HG03108 (cell line): Measurements from ENCODE around the gene FMN1.
"Not testable (repeated sequence)": the region's sequence is repeated elsewhere in the genome, so short reads cannot be mapped to it uniquely, and the experiment has no call there.

Experiments
- ATAC-seq: cut with Tn5 transposase; IDR thresholded peaks from one replicate; pipeline ENCODE4 v1.9.1; 2021; ENCODE audit warnings: moderate library complexity; ENCODE audit not compliant: unreplicated experiment

Gene FMN1

DNA sequence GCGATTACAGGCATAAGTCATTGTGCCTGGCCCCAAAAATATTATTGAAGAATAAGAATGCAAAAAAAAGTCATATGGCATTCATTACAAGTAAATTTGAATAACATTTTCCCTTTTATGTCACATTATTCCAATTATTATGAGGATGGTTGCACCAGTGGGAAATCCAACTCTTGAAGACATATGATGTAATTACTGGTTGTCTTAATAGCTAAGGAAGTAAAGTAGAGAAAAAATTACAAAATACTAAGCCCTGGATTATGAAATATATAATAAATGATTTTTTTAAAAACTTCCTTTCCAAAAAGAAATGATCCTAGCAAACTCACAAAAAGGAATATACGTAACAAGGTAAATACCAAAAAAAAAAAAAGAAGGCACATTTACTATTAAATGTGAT, 98.9 kb downstream of the FMN1 start:
- ATAC-seq = no peak

- no peak for ATAC-seq
Measured at GRCh38 chr15:33094336-33094735, 100.2 kb downstream of the FMN1 start.

DNA sequence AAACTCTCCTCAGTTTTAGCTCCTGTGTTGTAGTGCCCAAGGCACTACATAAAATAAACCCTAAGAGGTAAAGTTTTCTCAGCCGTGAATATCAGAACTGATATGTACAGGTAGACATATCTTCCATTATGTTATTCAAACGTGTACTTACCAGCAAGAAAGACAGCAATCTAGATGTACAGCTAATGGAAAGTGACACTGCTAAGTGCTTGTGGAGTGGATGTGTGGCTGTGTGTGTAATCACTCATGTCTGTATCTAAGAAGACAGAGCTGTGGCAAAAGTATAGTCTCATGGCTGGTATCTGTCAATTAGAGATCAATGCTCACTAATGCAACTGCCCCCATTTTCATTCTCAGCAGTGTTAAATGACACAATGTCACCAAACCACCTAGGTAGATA, 101.3 kb downstream of the FMN1 start:
- no peak for ATAC-seq

GRCh38 chr15:33091983-33092693, 102.4 kb downstream of the FMN1 start:
- no peak for ATAC-seq

- ATAC-seq = no peak
Measured at GRCh38 chr15:33089878-33090757, 104.4 kb downstream of the FMN1 start.

- no peak for ATAC-seq
Measured at GRCh38 chr15:33089165-33089877, 105.2 kb downstream of the FMN1 start.

GRCh38 chr15:33086500-33087121, 107.9 kb downstream of the FMN1 start:
- no peak for ATAC-seq

GRCh38 chr15:33084661-33085060, 109.9 kb downstream of the FMN1 start:
- no peak for ATAC-seq

DNA sequence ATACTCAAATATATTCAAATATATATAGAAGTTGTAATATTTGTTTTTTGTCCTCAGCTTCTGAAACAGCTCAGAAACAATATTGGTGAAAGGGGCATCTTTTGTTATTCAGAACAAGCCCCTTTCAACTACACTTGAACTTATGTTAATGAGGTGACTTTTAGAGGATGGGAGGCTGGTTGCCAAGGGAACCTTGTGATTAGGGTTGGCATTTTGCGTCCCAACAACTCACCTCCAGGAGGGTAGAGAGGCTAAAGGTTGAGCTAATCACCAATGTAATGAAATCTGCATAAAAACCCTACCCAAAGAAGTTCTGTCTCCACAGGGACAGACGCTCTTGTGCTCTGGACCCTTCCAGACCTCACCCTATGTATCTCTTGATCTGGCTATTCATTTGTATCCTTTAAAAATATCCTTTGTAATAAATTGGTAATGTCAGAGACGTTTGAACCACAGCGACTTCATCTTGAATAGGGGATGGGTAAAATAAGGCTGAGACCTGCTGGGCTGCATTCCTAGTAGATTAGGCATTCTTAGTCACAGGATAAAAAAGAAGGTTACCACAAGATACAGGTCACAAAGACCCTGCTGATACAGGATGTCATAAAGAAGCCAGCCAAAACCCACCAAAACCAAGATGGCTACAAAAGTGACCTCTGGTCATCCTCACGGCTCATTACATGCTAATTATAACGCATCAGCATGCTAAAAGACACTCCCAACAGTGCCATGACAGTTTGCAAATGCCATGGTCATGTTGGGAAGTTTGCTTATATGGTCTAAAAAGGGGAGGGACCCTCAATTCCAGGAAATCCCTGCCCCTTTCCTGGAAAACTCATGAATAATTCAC, 111.1 kb downstream of the FMN1 start:
- no peak for ATAC-seq

- no peak for ATAC-seq
Measured at GRCh38 chr15:33080006-33080405, 114.5 kb downstream of the FMN1 start.

DNA sequence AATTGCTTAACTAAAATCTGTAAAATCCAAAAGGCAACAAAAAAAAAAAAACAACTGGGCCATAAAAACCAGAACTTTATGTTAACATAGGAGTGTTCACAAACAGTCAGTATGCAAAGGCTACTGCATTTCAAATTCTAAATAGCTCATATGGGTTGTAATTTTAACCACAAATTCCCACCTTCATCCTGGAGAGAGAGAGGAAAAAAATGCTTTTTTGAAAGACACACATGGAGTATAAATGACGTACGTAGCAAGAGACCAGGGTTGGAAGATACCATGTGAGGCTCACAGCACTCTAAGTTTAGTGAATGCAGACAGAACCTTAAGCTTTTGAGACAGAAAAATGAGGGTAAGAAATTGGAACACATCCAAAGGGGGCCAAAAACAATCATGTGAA, 115.9 kb downstream of the FMN1 start:
- ATAC-seq = no peak

DNA sequence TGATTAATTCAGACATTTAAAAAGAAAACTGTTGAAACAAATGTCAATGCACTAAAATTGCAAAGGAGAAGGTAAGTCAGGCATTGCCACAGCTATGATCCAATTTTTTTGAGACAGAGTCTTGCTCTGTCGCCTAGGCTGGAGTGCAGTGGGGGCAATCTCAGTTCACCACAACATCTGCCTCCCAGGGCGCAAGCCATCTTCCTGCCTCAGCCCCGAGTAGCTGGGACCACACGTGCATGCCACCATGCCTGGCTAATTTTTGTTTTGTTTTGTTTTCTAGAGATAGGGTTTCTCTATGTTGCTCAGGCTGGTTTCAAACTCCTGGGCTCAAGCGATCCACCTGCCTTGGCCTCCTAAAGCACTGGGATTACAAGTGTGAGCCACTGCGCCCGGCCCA, 117.6 kb downstream of the FMN1 start:
- ATAC-seq = no peak

DNA sequence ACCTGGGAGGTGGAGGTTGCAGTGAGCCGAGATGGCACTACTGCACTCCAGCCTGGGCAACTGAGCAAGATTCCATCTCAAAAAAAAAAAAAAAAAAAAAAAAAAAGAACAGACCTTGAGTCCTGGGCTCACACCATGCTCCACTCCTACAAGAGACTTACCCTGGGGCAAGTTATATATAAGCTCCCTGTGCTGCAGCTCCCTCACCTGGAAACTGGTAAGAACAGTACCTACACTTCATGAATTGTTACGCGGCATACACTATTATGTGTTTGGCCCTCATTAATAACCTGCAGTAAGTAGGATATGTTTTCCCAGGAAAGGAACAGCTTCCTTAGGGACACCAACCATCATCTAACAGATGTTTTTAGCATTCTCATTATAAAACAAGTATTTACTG, 119.6 kb downstream of the FMN1 start:
- ATAC-seq = no peak

- no peak for ATAC-seq
Measured at GRCh38 chr15:33074212-33074611, 120.3 kb downstream of the FMN1 start.

DNA sequence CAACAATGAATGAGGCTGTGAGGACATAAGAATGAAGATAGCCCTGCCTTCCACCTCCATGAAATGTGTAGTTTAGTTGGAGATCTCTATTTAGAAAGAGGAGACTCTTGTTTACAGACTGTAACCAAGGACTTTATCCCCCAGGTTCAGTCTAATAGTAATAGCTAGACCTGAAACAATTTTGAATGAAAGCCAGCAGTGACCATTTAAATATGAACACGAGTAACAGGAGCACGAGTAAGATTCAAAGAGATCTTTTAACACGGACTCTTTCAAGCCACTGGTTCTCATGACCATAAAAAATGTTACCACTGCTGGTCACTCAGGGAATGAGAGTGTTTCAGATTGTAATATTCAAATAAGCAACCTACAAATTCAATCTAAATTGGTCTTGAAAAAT, 123.1 kb downstream of the FMN1 start:
- no peak for ATAC-seq

DNA sequence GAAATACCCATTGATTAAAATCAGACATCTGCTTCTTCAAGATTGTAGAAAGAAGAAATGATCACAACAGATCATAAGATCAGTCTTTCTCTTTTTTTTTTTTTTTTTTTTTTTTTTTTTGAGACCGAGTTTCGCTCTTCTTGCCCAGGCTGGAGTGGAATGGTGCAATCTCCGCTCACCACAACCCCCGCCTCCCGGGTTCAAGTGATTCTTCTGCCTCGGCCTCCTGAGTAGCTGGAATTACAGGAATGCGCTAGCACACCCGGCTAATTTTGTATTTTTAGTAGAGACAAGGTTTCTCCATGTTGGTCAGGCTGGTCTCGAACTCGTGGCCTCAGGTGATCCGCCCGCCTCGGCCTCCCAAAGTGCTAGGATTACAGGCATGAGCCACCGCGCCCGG, 124.6 kb downstream of the FMN1 start:
- ATAC-seq = not testable (repeated sequence)

GRCh38 chr15:33069161-33069560, 125.4 kb downstream of the FMN1 start:
- no peak for ATAC-seq

DNA sequence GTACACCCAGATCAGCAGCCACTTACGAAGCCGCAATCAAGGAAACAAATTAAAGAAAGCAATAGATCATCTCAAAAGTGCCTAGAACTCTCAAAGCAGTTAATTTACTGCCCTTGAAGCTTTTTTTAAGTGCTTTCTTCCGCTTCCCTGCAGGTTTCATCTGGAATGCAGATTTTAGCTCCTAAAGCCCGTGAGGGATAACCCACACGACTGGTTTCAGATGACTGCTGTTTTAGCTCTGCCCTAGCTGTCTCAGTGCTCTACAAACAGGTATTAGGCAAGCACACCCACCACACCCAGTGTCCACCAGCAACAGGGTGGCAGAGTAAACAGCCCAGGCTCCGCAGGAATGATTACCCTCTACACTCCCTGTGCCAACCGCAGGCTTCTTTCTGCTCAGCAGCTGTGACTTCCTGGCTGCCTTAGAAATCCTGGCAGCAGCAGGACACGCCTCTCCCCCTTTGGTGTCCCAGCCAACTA, 126.0 kb downstream of the FMN1 start:
- no peak for ATAC-seq

GRCh38 chr15:33068007-33068481, 126.5 kb downstream of the FMN1 start:
- no peak for ATAC-seq

- no peak for ATAC-seq
Measured at GRCh38 chr15:33067456-33067855, 127.1 kb downstream of the FMN1 start.
